Activated naive CD4-positive, alpha-beta T cell treated with anti-CD3 and anti-CD28 coated beads for 36 hours (primary cell): ENCODE results near the gene GTF2A1L. TPM values are rescaled to one million over a fixed set of nuclear protein-coding genes. Genes with fewer than 3 reads are reported as not detected.
"Not testable (repeated sequence)": the region's sequence is repeated elsewhere in the genome, so short reads cannot be mapped to it uniquely, and the experiment has no call there.

ENCODE experiments used
- CTCF ChIA-PET: fragments of 350-600 bp; sonication (Branson Sonifier 250); formaldehyde crosslinking; loops from one replicate; lab custom pipeline; 2021; ENCODE audit warnings: antibody characterized with exemption; lab: Charles Lee
- DNase-seq: peaks from one replicate; pipeline ENCODE4 v3.0.0-alpha.2; 2020
- H3K27ac Mint-ChIP-seq: one replicate; pipeline ENCODE4 v1.8.0; 2021; ENCODE audit warnings: mild to moderate bottlenecking, mixed read lengths
- H3K27me3 Mint-ChIP-seq: one replicate; pipeline ENCODE4 v1.8.0; 2021; ENCODE audit warnings: low read depth, mixed read lengths
- H3K36me3 Mint-ChIP-seq: one replicate; pipeline ENCODE4 v1.8.0; 2021; ENCODE audit warnings: low read depth, mixed read lengths
- H3K4me1 Mint-ChIP-seq: one replicate; pipeline ENCODE4 v1.8.0; 2021; ENCODE audit warnings: low read depth, mixed read lengths
- H3K4me3 Mint-ChIP-seq: one replicate; pipeline ENCODE4 v1.8.0; 2021; ENCODE audit warnings: mild to moderate bottlenecking, moderate library complexity, mixed read lengths
- H3K9me3 Mint-ChIP-seq: one replicate; pipeline ENCODE4 v1.8.0; 2021; ENCODE audit warnings: mixed read lengths
- intact Hi-C: fragments of 100-400 bp; cut with micrococcal nuclease; formaldehyde crosslinking; loops from one replicate; pipeline ENCODE4 v1.15.1; 2023
- total RNA-seq, 2 experiments: library from RNA; stranded (reverse); gene quantifications; one replicate each; pipeline ENCODE4 v1.2.3, GENCODE V29; 2021

GTF2A1L gene
- total RNA-seq, 2 experiments from 2014 or later: not detected

- CTCF ChIA-PET: interaction anchor here (0.6 to 1.2 kb wide), 2 partner anchors 141 to 241 kb away, joined by 3 read pairs; no protein-coding TSS in a partner anchor
- intact Hi-C loops: no loop called here
- H3K4me3 Mint-ChIP-seq: no peak overlapping the region
- H3K4me1 Mint-ChIP-seq: no peaks in the 10 kb centered on the region
- no peaks in the 10 kb centered on the region for H3K27me3 Mint-ChIP-seq
- DNase-seq: peak; percentile 19
- no peak overlapping the region for H3K27ac Mint-ChIP-seq
- H3K9me3 Mint-ChIP-seq: no peaks in the 10 kb centered on the region
- H3K36me3 Mint-ChIP-seq: no peaks in the 10 kb centered on the region
Observed at GRCh38 chr2:48589170-48589767, 28.4 kb upstream of the GTF2A1L start.

GRCh38 chr2:48590017-48590416, 27.6 kb upstream of the GTF2A1L start:
- Mint-ChIP-seq H3K27me3 (no peaks in the 10 kb centered on the region), H3K4me1 (no peaks in the 10 kb centered on the region), H3K4me3 (no peak overlapping the region), H3K9me3 (no peaks in the 10 kb centered on the region), H3K27ac (no peak overlapping the region), H3K36me3 (no peaks in the 10 kb centered on the region)
- CTCF ChIA-PET: interaction anchor here (0.6 to 1.7 kb wide), 2 partner anchors 10 to 68 kb away, joined by 3 to 5 read pairs; no protein-coding TSS in a partner anchor
- DNase-seq: no peak
- intact Hi-C loops: no loop called here

DNA sequence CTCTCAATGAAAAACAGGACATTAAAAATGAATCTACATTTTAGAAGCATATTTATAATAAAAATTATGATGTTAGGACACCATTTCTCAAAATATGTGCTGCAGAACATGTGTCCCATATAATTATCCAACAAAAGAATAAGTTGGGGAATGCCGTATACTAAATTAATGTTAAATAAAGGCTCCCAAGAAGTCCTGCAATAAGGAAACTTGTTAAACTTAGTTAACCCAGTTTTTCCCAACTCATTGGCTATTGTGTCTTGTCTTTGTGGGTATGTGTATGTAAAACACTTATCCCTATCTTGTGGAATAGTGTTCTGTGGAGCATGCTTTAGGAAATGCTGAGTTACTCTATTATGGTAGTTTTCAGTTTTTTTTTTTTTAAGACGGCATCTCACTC, 25.6 kb upstream of the GTF2A1L start:
- H3K36me3 Mint-ChIP-seq: no peaks in the 10 kb centered on the region
- CTCF ChIA-PET: no interaction called here
- DNase-seq: no peak
- H3K27me3 Mint-ChIP-seq: no peaks in the 10 kb centered on the region
- no peaks in the 10 kb centered on the region for H3K9me3 Mint-ChIP-seq
- no peak overlapping the region for H3K4me3 Mint-ChIP-seq
- no peaks in the 10 kb centered on the region for H3K4me1 Mint-ChIP-seq
- H3K27ac Mint-ChIP-seq: no peak overlapping the region
- intact Hi-C loops: no loop called here

DNA sequence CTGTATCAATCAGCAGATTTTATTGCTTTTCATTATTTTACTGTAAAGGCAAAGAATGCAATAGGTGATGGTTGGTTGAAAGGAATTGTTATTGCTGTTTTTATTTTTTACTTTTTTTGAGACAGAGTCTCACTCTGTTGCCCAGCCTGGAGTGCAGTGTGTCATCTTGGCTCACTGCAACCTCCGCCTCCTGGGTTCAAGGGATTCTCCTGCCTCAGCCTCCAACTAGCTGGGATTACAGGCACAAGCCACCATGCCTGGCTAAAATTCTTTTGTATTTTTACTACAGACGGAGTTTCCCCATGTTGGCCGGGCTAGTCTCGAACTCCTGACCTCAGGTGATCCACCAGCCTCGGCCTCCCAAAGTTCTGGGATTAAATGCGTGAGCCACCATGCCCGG, 20.9 kb upstream of the GTF2A1L start:
- H3K4me1 Mint-ChIP-seq, H3K36me3 Mint-ChIP-seq, CTCF ChIA-PET, DNase-seq, H3K9me3 Mint-ChIP-seq, H3K27me3 Mint-ChIP-seq, H3K4me3 Mint-ChIP-seq, H3K27ac Mint-ChIP-seq, intact Hi-C loops: not testable (repeated sequence)

DNA sequence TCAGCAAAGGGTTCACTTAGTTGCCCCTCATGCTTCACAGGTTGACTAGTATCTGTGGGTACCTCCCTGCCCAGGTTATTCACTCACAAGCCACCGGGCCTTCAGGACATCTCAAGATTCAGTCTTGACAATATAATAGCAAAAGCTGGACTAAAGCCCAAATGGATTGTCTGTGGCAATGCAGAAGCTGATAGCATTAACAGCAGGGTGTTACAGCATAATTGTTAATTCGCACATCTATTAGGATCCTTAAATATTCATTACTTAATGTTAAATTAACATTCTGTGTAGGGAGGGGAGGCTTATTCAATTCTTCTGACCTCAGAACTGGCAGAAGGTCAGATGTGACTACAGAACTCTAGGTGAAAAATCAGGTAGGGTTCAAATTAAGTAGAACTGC, 20.2 kb upstream of the GTF2A1L start:
- Mint-ChIP-seq H3K27ac (no peak overlapping the region), H3K27me3 (peaks cover 4% of the 10 kb centered on the region), H3K9me3 (no peaks in the 10 kb centered on the region), H3K4me1 (no peaks in the 10 kb centered on the region), H3K4me3 (no peak overlapping the region), H3K36me3 (no peaks in the 10 kb centered on the region)
- DNase-seq: no peak
- intact Hi-C loops: no loop called here
- CTCF ChIA-PET: no interaction called here

DNA sequence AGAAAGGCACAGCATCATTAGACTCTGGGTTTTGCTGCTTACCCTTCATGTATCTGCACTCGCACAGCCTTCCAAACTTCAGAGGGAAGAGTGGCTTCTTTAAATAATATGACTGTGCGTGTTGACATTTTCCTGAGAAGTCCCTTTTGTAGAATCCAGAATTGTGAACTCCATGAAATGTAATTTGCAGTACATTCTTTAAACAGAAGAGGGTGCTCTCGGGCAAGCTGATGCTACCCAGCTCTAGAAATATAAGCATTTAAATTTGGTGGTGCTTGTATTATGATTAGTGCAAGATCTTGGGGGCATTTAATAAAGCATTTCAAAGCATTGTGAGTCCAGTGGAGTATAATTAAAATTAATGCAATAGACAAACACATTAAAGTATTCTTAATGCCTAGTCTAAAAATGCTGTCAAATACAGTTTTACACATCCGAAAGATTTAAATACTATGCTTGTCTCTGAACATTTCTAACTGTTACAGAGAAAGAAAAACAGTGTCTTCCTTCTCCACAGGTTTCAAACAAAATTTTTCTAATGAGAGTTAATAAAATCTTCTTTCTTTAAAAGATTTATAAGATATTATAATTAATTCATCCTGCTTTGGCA, 17.3 kb upstream of the GTF2A1L start:
- CTCF ChIA-PET: interaction anchor here (0.7 to 1.4 kb wide), 3 partner anchors 9 to 167 kb away, joined by 3 to 5 read pairs (median 4); no protein-coding TSS in a partner anchor
- intact Hi-C loops: loop anchor here (5.0 to 10.0 kb wide), 3 partner anchors 154 to 1542 kb away; partner anchors contain the start of gene LHCGR
- Mint-ChIP-seq H3K36me3 (no peaks in the 10 kb centered on the region), H3K9me3 (no peaks in the 10 kb centered on the region), H3K4me3 (no peak overlapping the region), H3K27ac (no peak overlapping the region), H3K27me3 (peaks cover 4% of the 10 kb centered on the region), H3K4me1 (no peaks in the 10 kb centered on the region)
- DNase-seq: no peak

- no peak overlapping the region for H3K4me3 Mint-ChIP-seq
- intact Hi-C loops: loop anchor here (1.0 to 10.0 kb wide), 4 partner anchors 154 to 1891 kb away; partner anchors contain the start of gene LHCGR
- H3K36me3 Mint-ChIP-seq: no peaks in the 10 kb centered on the region
Observed at GRCh38 chr2:48600917-48601316, 16.7 kb upstream of the GTF2A1L start.

GRCh38 chr2:48601349-48601748, 16.3 kb upstream of the GTF2A1L start:
- Mint-ChIP-seq H3K9me3 (no peaks in the 10 kb centered on the region), H3K36me3 (no peaks in the 10 kb centered on the region), H3K4me1 (no peaks in the 10 kb centered on the region), H3K4me3 (no peak overlapping the region), H3K27ac (no peak overlapping the region), H3K27me3 (peaks cover 4% of the 10 kb centered on the region)
- DNase-seq: peak; percentile 27
- intact Hi-C loops: loop anchor here (1.0 to 10.0 kb wide), 4 partner anchors 153 to 1891 kb away; partner anchors contain the start of gene LHCGR
- CTCF ChIA-PET: no interaction called here

More at GRCh38 chr2:48600917-48601316, 16.7 kb upstream of the GTF2A1L start:
- no peak for DNase-seq
- Mint-ChIP-seq H3K27ac (no peak overlapping the region), H3K9me3 (no peaks in the 10 kb centered on the region), H3K27me3 (peaks cover 4% of the 10 kb centered on the region), H3K4me1 (no peaks in the 10 kb centered on the region)
- CTCF ChIA-PET: interaction anchor here (1.4 kb wide), 1 partner anchor 10 kb away, joined by 5 read pairs; no protein-coding TSS in a partner anchor

DNA sequence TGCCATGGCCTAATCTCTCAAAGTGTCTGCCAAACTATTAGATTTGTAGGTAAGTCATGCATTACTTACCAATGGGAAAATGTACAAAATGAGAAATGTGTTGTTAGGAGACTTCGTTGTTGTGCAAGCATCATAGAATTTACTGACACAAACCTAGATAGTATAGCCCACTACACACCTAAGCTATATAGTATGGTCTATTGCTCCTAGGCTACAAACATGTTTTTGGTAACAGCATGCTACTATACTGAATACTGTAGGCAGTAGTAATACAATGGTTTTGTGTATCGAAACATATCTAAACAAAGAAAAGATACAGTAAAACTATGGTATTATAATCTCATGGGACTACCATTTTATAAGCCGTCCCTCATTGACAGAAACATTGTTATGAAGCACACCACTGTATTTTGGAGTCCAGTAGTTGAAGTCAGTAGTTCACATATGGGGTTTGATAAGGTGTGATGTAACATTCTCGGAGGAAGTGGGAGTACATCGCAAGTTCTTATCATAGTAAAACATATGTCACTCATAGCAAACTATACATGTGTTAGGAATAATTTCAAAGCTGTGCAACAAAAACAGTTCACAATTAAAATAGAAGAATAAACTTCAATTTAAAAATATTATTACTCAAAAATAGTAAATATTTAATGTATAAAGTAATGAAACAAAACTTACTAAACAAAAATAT, 12.0 kb upstream of the GTF2A1L start:
- no peak for DNase-seq
- no peak overlapping the region for H3K27ac Mint-ChIP-seq
- H3K4me3 Mint-ChIP-seq: no peak overlapping the region
- H3K9me3 Mint-ChIP-seq: no peaks in the 10 kb centered on the region
- intact Hi-C loops: loop anchor here (10.0 kb wide), 1 partner anchor 149 kb away; the partner anchor contains the start of gene LHCGR
- no peaks in the 10 kb centered on the region for H3K36me3 Mint-ChIP-seq
- H3K4me1 Mint-ChIP-seq: no peaks in the 10 kb centered on the region
- CTCF ChIA-PET: no interaction called here
- H3K27me3 Mint-ChIP-seq: no peaks in the 10 kb centered on the region

DNA sequence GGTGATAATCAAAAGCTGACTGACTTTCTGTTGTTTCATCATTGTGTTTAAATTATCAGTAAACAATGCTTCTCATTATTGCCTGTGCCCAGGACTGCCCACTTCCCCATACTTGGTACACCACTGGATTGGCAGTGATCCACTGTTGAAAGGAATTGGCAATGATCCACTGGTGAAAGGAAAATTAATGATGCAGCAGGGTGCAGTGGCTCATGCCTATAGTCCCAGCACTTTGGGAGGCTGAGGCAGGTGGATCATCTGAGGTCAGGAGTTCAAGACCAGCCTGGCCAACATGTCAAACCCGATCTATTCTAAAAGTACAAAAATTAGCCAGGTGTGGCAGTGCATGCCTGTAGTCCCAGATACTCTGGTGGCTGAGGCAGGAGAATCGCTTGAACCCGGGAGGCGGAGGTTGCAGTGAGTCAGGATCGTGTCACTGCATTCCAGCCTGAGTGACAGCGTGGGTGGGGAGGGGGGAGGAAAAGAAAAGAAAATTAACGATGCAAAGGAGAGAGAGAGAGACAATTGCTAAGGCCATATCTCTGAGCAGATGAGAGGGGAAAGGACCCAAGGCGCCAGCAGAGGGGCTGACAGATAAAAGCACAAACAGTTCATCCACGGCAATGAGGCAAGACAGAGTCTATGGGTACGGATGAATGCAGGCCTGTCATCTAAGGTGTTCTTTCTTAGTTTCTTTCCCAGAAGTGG, 10.2 kb upstream of the GTF2A1L start:
- H3K27me3 Mint-ChIP-seq: no peaks in the 10 kb centered on the region
- H3K9me3 Mint-ChIP-seq: no peaks in the 10 kb centered on the region
- intact Hi-C loops: loop anchor here (10.0 kb wide), 1 partner anchor 147 kb away; the partner anchor contains the start of gene LHCGR
- H3K27ac Mint-ChIP-seq: no peak overlapping the region
- CTCF ChIA-PET: no interaction called here
- DNase-seq: no peak
- H3K4me1 Mint-ChIP-seq: no peaks in the 10 kb centered on the region
- no peak overlapping the region for H3K4me3 Mint-ChIP-seq
- no peaks in the 10 kb centered on the region for H3K36me3 Mint-ChIP-seq

- H3K27ac Mint-ChIP-seq: no peak overlapping the region
- CTCF ChIA-PET: no interaction called here
- no peaks in the 10 kb centered on the region for H3K27me3 Mint-ChIP-seq
- H3K4me3 Mint-ChIP-seq: no peak overlapping the region
- H3K9me3 Mint-ChIP-seq: peaks cover 3% of the 10 kb centered on the region
- no peak for DNase-seq
- no peaks in the 10 kb centered on the region for H3K36me3 Mint-ChIP-seq
- no peaks in the 10 kb centered on the region for H3K4me1 Mint-ChIP-seq
- intact Hi-C loops: no loop called here
Observed at GRCh38 chr2:48613211-48613610, 4.4 kb upstream of the GTF2A1L start.

DNA sequence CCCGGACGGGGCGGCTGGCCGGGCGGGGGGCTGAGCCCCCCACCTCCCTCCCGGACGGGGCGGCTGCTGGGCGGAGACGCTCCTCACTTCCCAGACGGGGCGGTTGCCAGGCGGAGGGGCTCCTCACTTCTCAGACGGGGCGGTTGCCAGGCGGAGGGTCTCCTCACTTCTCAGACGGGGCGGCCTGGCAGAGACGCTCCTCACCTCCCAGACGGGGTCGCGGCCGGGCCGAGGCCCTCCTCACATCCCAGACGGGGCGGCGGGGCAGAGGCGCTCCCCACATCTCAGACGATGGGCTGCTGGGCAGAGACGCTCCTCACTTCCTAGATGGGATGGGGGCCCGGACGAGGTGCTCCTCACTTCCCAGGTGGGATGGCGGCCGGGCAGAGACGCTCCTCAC, 3.1 kb upstream of the GTF2A1L start:
- H3K9me3 Mint-ChIP-seq, H3K36me3 Mint-ChIP-seq, CTCF ChIA-PET, intact Hi-C loops, H3K27ac Mint-ChIP-seq, DNase-seq, H3K4me3 Mint-ChIP-seq, H3K27me3 Mint-ChIP-seq, H3K4me1 Mint-ChIP-seq: not testable (repeated sequence)
